Activated CD8-positive, alpha-beta memory T cell treated with anti-CD3 and anti-CD28 coated beads for 24 hours (primary cell): ENCODE measurements around the gene AFG1L.
"Not testable (repeated sequence)": the region's sequence is repeated elsewhere in the genome, so short reads cannot be mapped to it uniquely, and the experiment has no call there.

Experiments
- DNase-seq: peaks from one replicate; pipeline ENCODE4 v3.0.0-alpha.2; 2020

Gene AFG1L

GRCh38 chr6:108355120-108355519, 60.3 kb downstream of the AFG1L start:
- no peak for DNase-seq

DNA sequence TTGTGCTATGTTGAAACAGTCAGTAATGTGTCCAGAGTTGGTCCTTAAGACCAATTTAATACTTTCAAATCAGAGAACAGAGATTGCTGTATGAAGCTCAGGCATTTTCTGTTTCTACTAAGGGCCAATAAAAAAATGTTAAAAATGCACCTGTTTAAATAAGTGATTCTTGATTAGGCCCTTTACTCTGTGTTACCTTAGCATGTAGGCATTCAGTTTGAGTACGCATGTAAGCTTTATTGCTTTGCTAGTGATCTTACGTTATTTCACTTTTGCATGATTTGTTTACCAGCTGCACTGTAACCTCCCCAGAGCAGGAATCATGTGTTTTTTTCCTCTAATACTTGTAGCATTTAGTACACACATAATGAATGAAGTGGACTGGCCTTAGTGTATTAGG, 61.0 kb downstream of the AFG1L start:
- DNase-seq, result no peak

DNA sequence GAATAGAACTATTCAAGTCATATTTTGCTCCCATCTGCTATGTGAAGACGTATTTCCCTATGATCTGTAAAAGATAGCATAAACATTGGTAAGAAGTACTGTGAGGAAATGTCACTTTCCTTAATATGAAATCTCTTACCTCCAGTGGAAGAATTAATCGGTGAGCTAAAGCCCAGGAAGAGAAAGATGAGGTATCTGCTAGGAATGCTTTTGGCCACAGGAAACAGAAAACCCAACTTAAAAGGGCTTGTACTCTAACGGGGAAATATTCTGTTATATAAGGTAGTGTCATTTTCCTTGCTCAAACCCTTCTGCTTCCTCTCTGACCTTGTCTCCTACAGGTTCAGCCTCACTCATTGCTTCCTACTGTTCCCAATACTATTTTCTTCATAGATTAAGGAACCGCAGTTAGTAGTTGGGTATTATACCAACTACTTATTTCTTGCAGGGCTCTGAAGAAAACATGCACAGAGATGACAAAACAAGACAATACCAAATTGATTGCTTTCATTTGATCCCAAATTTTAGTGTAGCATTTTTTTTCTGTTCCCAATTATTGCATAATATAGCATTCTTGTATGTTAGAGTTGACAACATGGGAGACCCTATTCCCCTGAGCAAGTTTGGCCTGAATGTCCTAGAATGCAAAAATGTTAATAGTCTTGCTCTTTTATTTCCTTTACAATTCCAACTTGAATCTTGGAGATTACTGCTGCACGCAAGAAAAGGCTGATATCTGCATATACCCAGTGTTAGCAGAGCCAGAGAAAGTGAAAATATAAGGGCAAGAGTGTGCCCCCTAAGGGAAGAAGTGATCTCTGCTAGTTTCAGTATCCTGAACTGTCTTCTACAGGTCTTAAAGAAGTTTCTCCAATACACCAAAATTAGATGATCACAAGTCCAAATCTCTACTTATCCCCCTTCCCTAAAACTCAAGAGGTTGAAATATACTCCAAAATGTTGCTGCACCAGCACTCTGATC, 65.3 kb downstream of the AFG1L start:
- no peak for DNase-seq

- no peak for DNase-seq
Measured at GRCh38 chr6:108360919-108361311, 66.1 kb downstream of the AFG1L start.

DNA sequence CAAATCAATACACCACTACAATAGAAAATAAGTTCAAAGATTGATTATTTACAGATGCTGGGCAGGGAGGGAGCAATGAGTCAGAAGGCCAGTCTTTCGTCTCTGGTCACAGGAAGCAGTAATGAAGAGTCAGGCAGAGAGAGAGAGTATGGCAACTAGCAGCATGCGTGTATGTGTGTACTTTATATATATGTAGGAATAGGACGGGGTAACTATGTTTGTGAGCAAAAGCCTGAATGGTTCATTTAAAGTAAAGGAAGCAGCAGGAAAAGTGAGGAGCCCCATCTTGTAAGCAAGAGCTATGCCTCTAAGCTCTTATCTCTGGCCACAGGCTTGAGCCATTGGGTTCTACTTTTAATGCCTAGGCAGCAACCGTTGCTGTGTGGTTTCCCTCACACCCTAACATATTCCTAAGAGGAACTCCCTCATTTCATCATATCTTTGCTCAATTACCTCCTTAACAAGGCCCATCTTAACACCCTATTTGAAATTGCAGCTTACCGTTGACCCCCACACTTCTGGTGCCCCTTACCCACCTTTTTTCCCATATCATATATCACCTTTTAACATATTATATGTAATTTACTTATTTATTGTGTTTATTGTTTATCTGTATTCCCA, 66.6 kb downstream of the AFG1L start:
- no peak for DNase-seq

GRCh38 chr6:108362455-108362854, 67.6 kb downstream of the AFG1L start:
- no peak for DNase-seq

- no peak for DNase-seq
Measured at GRCh38 chr6:108363113-108363512, 68.3 kb downstream of the AFG1L start.

- DNase-seq, result no peak
Measured at GRCh38 chr6:108363889-108364313, 69.0 kb downstream of the AFG1L start.

DNA sequence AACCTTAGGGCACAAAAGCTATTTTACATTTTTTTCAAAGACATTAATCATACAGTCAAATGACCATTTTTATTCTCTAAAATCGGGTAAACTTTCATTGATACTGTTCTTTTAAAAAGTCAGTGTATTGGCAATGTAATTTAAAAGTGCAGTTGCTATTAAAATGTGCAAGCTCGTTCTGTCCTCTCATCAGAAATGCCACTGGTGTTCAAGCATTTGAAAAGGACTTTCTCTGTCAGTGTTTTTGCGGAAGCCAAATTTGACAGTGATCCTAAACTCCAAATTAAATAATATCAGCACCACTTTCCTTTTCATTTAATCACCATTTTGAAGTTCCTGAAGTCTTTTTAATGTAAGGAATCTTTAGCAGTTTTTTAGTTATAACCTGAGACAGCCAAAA, 69.6 kb downstream of the AFG1L start:
- DNase-seq, result no peak

- no peak for DNase-seq
Measured at GRCh38 chr6:108365478-108365877, 70.6 kb downstream of the AFG1L start.

DNA sequence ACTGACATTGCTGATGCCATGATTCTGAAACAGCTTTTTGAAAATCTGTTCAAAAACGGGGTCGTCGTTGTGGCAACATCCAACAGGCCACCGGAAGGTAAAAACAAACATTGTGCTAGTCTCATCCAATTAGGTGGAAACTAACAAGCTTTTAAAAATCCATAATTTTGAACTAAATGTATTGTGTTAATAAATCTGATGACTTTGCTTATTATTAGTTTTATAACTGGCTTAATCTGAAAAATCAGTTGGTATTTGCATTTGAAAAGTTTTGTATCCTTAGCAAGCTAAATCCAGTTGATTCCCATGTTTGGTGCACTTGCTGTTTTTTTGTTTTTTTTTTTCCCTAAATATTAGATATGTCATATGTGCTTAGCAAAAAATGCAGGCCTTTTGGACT, 71.4 kb downstream of the AFG1L start:
- DNase-seq, result no peak

GRCh38 chr6:108368431-108369030, 73.7 kb downstream of the AFG1L start:
- DNase-seq, result no peak

GRCh38 chr6:108380876-108381275, 86.0 kb downstream of the AFG1L start:
- DNase-seq, result no peak

DNA sequence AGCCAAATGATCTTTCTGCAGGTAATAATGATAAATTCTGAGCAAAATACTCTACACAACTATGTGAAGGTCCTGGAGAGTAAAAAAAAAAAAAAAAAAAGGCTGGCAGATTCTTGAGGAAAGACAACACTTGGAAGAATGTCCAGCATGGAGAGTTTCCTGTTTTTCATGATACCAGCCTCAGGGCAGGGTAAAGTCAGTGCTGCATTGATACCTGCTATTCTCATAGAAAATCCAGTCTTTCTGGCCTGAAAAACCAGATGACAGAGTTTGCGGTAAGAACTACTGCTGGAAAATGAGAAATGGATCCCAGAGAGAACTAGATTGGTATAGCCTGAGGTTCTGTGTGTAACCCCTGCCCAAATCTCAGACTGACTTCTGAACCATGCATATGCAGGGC, 89.1 kb downstream of the AFG1L start:
- DNase-seq, result no peak

DNA sequence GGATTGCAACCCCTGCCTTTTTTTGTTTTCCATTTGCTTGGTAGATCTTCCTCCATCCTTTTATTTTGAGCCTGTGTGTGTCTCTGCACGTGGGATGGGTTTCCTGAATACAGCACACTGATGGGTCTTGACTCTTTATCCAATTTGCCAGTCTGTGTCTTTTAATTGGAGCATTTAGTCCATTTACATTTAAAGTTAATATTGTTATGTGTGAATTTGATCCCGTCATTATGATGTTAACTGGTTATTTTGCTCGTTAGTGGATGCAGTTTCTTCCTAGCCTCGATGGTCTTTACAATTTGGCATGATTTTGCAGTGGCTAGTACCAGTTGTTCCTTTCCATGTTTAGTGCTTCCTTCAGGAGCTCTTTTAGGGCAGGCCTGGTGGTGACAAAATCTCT, 94.3 kb downstream of the AFG1L start:
- DNase-seq, result not testable (repeated sequence)

- no peak for DNase-seq
Measured at GRCh38 chr6:108395297-108395696, 100.4 kb downstream of the AFG1L start.

- DNase-seq, result no peak
Measured at GRCh38 chr6:108403236-108403635, 108.4 kb downstream of the AFG1L start.

GRCh38 chr6:108406943-108407342, 112.1 kb downstream of the AFG1L start:
- DNase-seq, result no peak

- DNase-seq, result no peak
Measured at GRCh38 chr6:108407904-108408827, 113.3 kb downstream of the AFG1L start.

DNA sequence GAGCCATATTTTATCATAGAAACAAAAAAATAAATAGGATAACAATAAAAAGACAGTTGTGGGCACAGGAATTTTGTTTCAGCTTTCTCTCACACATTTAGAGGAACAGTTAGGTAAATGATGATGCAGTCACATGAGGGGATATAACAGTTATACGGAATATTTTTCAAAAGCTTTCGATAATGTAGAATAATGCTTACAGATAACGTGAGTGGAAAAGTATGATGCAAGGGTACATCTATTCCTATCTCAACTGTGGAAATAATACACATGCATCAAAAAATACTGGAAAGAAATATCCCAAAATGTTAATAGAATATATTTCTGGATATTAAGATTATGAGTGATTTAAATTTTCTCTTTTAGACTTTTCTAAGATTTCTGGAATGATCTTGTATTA, 114.0 kb downstream of the AFG1L start:
- DNase-seq, result no peak

GRCh38 chr6:108416047-108416833, 121.4 kb downstream of the AFG1L start:
- not testable (repeated sequence) for DNase-seq

DNA sequence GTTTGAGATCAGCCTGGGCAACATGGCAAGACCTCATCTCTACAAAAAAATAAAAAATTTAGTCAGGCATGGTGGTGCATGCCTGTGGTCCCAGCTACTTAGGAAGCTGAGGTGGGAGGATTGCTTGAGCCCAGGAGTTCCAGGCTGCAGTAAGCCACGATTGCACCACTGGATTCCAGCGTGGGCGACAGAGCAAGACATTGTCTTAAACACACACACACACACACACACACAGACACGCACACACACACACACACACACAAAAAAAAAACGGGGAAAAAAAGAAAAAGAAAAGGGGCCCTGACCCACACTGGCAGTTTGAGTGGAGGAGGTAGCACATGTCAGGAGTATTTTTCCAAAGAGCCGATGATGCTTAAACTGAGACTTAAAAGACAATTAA, 122.2 kb downstream of the AFG1L start:
- no peak for DNase-seq
